GM12872 (cell line): ENCODE data around the gene HOXA7.

Source experiments
- CTCF ChIP-seq: IDR thresholded peaks from 3 replicates; pipeline ENCODE4 v1.5.1; 2011; ENCODE audit warnings: low read depth, mild to moderate bottlenecking, low read length, moderate library complexity; ENCODE audit not compliant: insufficient read depth

The HOXA7 gene

DNA sequence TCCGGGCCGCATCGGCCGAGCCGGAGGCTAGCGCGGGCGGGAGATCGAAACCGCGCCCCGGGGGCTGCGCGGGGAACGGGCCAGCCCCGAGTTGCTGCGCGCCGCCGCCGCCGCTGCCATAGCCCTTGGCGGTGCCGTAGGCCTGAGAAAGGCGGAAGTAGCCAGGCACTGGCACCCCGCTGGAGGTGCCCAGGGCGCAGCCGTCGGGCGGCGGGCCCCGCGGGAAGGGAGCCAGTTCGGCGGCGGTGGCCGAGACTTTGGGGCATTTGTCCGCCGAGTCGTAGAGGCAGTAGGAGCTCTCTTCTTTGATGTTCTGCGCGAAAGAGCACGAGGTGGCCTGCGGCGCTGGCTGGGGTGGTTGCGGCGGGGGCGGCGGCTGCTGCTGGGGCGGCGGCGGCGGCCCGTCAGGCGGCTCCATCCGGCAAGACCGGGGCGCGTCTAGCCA, 17.1 kb upstream of the HOXA7 start:
- TF ChIP-seq CTCF = no peak

GRCh38 chr7:27172823-27173510, 16.5 kb upstream of the HOXA7 start:
- TF ChIP-seq CTCF = no peak

DNA sequence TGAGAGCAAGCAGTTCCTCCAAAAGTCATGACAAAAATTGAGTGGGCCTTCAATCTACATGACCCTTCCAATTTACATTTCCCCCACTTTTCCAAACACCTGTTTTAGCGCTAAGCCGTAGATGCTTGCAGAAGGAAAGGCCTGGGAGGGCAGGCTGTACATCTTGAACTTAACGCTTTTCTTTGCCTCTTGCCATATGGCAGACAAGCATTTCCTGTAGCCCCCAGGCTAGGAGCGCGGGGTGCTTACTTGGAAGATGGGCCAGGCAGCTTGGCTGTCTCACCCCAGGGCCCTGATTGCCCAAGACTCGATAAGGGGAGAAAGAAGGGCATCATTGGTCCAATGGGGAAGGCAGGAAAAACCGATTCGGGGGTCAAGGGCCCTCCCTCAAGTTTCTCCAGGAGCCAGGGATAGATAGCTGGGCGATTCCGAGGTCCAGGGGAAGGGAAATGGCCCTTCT, 15.9 kb upstream of the HOXA7 start:
- TF ChIP-seq CTCF = no peak

- TF ChIP-seq CTCF = no peak
These were observed 15.3 kb upstream of the HOXA7 start for GRCh38 chr7:27171637-27172314.

DNA sequence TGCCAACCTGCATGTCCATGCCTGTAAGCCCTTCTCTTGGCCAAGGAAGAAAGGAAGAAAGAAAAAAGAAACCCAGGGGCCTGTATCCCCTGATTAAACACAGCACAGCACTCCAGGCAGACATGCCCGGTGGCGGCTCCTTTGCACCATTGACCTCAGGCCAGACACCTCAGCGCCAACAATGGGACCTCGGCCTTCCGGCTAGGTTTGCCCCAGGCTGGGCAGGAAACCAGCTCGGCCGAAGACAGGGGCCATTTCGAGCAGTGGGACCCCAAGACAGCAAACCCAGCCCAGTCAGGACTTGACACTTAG, 14.8 kb upstream of the HOXA7 start:
- no peak for TF ChIP-seq CTCF

- no peak for TF ChIP-seq CTCF
These were observed 14.2 kb upstream of the HOXA7 start for GRCh38 chr7:27170426-27171324.

DNA sequence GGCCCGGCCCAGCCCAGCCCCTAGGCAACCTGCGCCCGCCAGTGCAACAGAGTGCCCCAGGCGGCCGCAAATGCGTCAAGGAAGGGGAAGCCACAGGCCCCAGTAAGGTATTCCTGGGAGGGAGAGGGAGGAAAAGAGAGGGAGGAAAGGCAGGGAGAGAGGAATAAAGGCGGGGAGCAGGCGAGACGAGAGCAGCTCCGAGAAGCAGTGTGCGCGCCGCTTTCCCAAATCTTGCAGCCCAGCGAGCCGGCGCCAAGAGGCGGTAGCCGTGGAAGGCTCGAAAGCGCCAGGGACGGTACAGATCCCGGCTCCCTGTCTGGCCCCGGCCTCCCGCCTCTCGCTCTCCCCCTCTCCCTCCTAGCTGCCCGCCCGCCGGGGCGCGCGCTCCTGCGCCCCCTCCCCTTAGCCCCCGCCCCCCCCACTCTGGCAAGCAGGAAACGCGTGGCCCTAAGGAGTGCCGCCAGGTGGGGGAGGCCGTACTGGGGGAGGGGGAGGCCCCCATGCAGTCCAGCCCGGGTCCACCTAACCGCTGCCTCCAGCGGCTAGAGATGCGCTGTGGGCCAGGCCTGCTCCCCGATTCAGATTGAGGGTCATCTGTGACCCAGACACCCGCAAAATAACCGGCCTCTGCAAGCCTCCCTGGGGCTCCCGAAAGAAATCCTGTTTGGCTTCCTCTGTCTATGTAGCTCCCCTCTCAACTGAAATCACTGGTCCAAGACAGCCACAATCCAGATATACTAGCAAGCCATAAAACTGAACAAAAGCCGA, 13.4 kb upstream of the HOXA7 start:
- no peak for TF ChIP-seq CTCF
